T-helper 22 cell (primary cell): ENCODE results near the gene EXOSC7.

Experiments
- DNase-seq: peaks from one replicate; pipeline ENCODE4 v3.0.0-alpha.2; 2020; ENCODE audit warnings: low read depth

The EXOSC7 gene

GRCh38 chr3:45055411-45056143, 79.5 kb downstream of the EXOSC7 start:
- no peak for DNase-seq

- no peak for DNase-seq
These were observed 80.7 kb downstream of the EXOSC7 start for GRCh38 chr3:45056608-45057301.

GRCh38 chr3:45057557-45057956, 81.5 kb downstream of the EXOSC7 start:
- no peak for DNase-seq

GRCh38 chr3:45059132-45059531, 83.1 kb downstream of the EXOSC7 start:
- DNase-seq = no peak

GRCh38 chr3:45060165-45060892, 84.3 kb downstream of the EXOSC7 start:
- DNase-seq = no peak
